Sigmoid colon (tissue), 4 donors: Measurements from ENCODE around the gene PARP3.

Experiments used
- CTCF ChIP-seq, 4 experiments: fragments of 450-650 bp in 3 of 4; fragments of 200-600 bp in 1 of 4; IDR thresholded peaks; one replicate each; pipeline ENCODE4 v1.5.1; 2016 to 2019; ENCODE audit warnings: antibody characterized with exemption in 4 of 4, mild to moderate bottlenecking in 3 of 4, moderate library complexity in 2 of 4
- POLR2AphosphoS5 ChIP-seq, 4 donors: sonication (generic); formaldehyde crosslinking; IDR thresholded peaks; one replicate each; pipeline ENCODE4 v1.6.1; 2017; ENCODE audit warnings: antibody characterized with exemption in 4 of 4

GRCh38 chr3:51982838-51983577, 40.8 kb downstream of the PARP3 start, which contains the start of gene ACY1:
- TF ChIP-seq POLR2AphosphoS5 (IDR thresholded peaks at IDR 0.05) (peak in 2 of 4 donors; percentile 76 to 77), CTCF (IDR thresholded peaks at IDR 0.05) (no peak)
